Mucosa of descending colon (tissue), 3 donors: ENCODE measurements around the gene PRKCB. TPM values are rescaled to one million over a fixed set of nuclear protein-coding genes. Genes with fewer than 3 reads are reported as not detected.
"Not testable (repeated sequence)": the region's sequence is repeated elsewhere in the genome, so short reads cannot be mapped to it uniquely, and the experiment has no call there.

Experiments used
- ATAC-seq: fragments of 200-7000 bp; cut with Tn5 transposase; one replicate; pipeline ENCODE4 v1.9.1; 2020; ENCODE audit warnings: mild to moderate bottlenecking, moderate library complexity
- DNase-seq, 3 donors: peaks; one replicate each; pipeline ENCODE4 v3.0.0-alpha.2; 2020
- H3K36me3 ChIP-seq: fragments of 200-600 bp; one replicate; pipeline ENCODE4 v1.8.0; 2021; ENCODE audit warnings: low read depth, mild to moderate bottlenecking
- H3K4me1 ChIP-seq: fragments of 200-600 bp; one replicate; pipeline ENCODE4 v1.8.0; 2021; ENCODE audit warnings: low read depth, mild to moderate bottlenecking
- H3K4me3 ChIP-seq: fragments of 200-600 bp; one replicate; pipeline ENCODE4 v1.8.0; 2021; ENCODE audit warnings: mild to moderate bottlenecking
- H3K9me3 ChIP-seq: fragments of 200-600 bp; one replicate; pipeline ENCODE4 v1.8.0; 2021; ENCODE audit warnings: mild to moderate bottlenecking
- CTCF ChIP-seq: fragments of 200-600 bp; IDR thresholded peaks from one replicate; pipeline ENCODE4 v1.8.0; 2022; ENCODE audit warnings: antibody characterized with exemption, mild to moderate bottlenecking
- intact Hi-C, 2 donors: fragments of 100-400 bp; cut with DNase I in 1 of 2; cut with micrococcal nuclease in 1 of 2; formaldehyde crosslinking; loops; one replicate each; pipeline versions ENCODE4 v1.11.0 to v1.11.1; 2022; cut with DNase I, micrococcal nuclease
- total RNA-seq, 3 donors: library from RNA; stranded (reverse); fragmentation: NEBNext Ultra II Directional in 2 of 3; extraction: Animal tissue kit (Norgen Biotek cat#: 25700) in 2 of 3; gene quantifications; one replicate each; pipeline versions ENCODE4 v1.2.1 to v1.2.4, GENCODE V29; 2021 to 2023
- donor health status: DM: no; HTN: no; CAD: no; lungs with moderate emphysema.
- donor health status: DM: no; HTN: no; CAD: no.
- donor health status: DM: no; HTN: yes; CAD: no.

PRKCB gene
- total RNA-seq, 3 donors from 2014 or later = 7.4 to 29.0 (median 8.2) TPM

GRCh38 chr16:24146518-24146917, 310.7 kb downstream of the PRKCB start:
- H3K36me3 ChIP-seq = no peaks in the 10 kb centered on the region
- no peak for TF ChIP-seq CTCF
- intact Hi-C loops = no loop called here
- no peaks in the 10 kb centered on the region for H3K9me3 ChIP-seq
- DNase-seq (no peak), ATAC-seq (no peak)
- no peak overlapping the region for H3K4me3 ChIP-seq
- H3K4me1 ChIP-seq = no peaks in the 10 kb centered on the region

GRCh38 chr16:24149102-24149501, 313.3 kb downstream of the PRKCB start:
- H3K36me3 ChIP-seq = no peaks in the 10 kb centered on the region
- H3K4me1 ChIP-seq = no peaks in the 10 kb centered on the region
- intact Hi-C loops = no loop called here
- no peaks in the 10 kb centered on the region for H3K9me3 ChIP-seq
- ATAC-seq = no peak
- no peak for DNase-seq
- TF ChIP-seq CTCF = no peak
- no peak overlapping the region for H3K4me3 ChIP-seq

GRCh38 chr16:24150282-24150681, 314.5 kb downstream of the PRKCB start:
- DNase-seq (no peak), ATAC-seq (no peak)
- intact Hi-C loops = no loop called here
- Histone ChIP-seq H3K4me3 (no peak overlapping the region), H3K4me1 (no peaks in the 10 kb centered on the region), H3K9me3 (no peaks in the 10 kb centered on the region), H3K36me3 (no peaks in the 10 kb centered on the region)
- no peak for TF ChIP-seq CTCF

GRCh38 chr16:24151482-24151939, 315.7 kb downstream of the PRKCB start:
- H3K9me3 ChIP-seq = no peaks in the 10 kb centered on the region
- DNase-seq (no peak), ATAC-seq (no peak)
- H3K4me1 ChIP-seq = no peaks in the 10 kb centered on the region
- no peak for TF ChIP-seq CTCF
- H3K36me3 ChIP-seq = no peaks in the 10 kb centered on the region
- no peak overlapping the region for H3K4me3 ChIP-seq
- intact Hi-C loops = no loop called here

GRCh38 chr16:24152048-24152447, 316.3 kb downstream of the PRKCB start:
- intact Hi-C loops, DNase-seq, ATAC-seq, H3K4me3 ChIP-seq, H3K36me3 ChIP-seq, H3K4me1 ChIP-seq, H3K9me3 ChIP-seq: not testable (repeated sequence)

- Histone ChIP-seq H3K4me3 (no peak overlapping the region), H3K4me1 (no peaks in the 10 kb centered on the region), H3K9me3 (no peaks in the 10 kb centered on the region), H3K36me3 (no peaks in the 10 kb centered on the region)
- ATAC-seq = no peak
- no peak for TF ChIP-seq CTCF
- intact Hi-C loops = no loop called here
- DNase-seq = no peak
Observed at GRCh38 chr16:24152826-24153225, 317.0 kb downstream of the PRKCB start.
